Right lobe of liver (tissue), 4 donors: ENCODE results near the gene CHST2.

Experiments used
- CTCF ChIP-seq, 4 donors: fragments of 200-600 bp in 3 of 4; fragments of 450-650 bp in 1 of 4; IDR thresholded peaks; one replicate each; pipeline versions ENCODE4 v1.5.1 to v1.8.0; 2016 to 2022; ENCODE audit warnings: antibody characterized with exemption in 4 of 4, mild to moderate bottlenecking in 2 of 4
- POLR2A ChIP-seq: fragments of 450-650 bp; IDR thresholded peaks from one replicate; pipeline ENCODE4 v1.6.1; 2017; ENCODE audit warnings: antibody characterized with exemption, mild to moderate bottlenecking
- donor health status: DM: no; HTN: no; CAD: no.
- donor health status: DM: no; HTN: no; CAD: no.
- donor health status: DM: no; HTN: yes; CAD: no.

GRCh38 chr3:143173242-143173641, 53.7 kb downstream of the CHST2 start:
- TF ChIP-seq POLR2A (no peak), CTCF (IDR thresholded peaks at IDR 0.05) (no peak)
